C4-2B (cell line): ENCODE results near the gene IFI44L.

Experiments
- CTCF ChIP-seq: fragments of 450-650 bp; conservative IDR thresholded peaks from 2 replicates; pipeline ENCODE4 v1.5.1; 2017; ENCODE audit warnings: mild to moderate bottlenecking
- ZFX ChIP-seq: fragments of 450-650 bp; IDR thresholded peaks from 2 replicates; pipeline ENCODE4 v1.6.1; 2017

DNA sequence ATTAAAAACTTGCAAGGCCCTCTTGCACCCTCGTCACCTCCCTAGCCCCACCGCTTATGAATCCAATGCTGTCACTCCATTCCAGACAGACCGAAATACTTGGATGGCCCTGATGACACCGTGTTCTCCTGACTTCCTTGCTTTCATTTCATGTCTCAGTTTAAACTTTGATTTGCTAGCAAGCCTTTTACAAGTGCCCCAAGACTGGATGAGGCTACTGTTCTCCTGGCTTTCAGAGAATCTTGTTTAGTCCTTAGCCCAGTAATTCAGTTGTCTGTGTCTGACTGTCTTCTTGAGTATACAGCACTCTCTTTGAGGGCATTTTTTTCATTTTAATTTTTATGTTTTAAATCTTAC, 824 bp upstream of the IFI44L start:
- no peak for TF ChIP-seq CTCF
- TF ChIP-seq ZFX, result no peak
